Stimulated activated CD4-positive, alpha-beta T cell treated with anti-CD3 and anti-CD28 coated beads, Interleukin-15, amount 100 ng/mL, for 48 hours (primary cell): ENCODE measurements around the gene COL4A4.

Experiments
- DNase-seq, 2 donors: peaks; one replicate each; pipeline ENCODE4 v3.0.0-alpha.2; 2020; ENCODE audit warnings: low read depth in 2 of 2

COL4A4 gene

DNA sequence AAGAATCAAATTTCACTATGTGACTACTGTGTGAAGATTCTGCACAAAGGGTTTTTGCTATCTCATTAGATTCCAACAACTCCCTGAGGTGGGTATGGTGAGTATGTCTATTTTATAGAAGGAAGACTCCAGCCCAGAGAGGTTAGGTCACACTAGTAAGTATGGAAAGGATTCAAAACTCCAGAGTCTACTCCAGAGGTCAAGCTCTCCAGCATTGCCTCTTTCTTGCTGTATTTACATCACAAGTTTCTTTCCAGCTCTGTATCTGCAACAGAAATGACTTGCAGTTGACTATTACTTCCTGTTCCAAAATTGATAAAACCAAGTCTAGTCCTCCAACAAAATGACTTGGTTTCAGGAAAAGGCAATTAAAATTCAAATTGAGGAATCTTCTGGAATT is 2.1 kb downstream of the COL4A4 start:
- DNase-seq, result no peak

DNA sequence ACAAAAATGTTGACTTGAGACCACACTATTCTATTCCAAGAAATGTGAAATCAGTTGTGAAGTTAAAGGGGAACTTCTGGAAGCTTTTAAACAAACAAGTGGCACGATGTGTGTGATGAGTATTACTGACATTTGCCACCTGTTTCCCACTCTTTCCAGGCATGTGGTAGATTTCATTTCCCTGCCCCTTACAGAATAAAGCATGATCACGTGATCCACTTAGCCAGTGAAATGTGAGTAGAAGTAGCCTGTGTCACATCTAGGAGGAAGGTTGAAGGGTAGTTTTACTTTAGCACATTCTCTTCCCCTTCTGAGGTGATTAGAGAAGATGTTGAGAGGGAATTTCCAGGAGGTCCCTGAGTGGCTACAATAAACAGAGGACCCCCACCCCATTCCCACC is 3.8 kb downstream of the COL4A4 start:
- DNase-seq, result no peak

DNA sequence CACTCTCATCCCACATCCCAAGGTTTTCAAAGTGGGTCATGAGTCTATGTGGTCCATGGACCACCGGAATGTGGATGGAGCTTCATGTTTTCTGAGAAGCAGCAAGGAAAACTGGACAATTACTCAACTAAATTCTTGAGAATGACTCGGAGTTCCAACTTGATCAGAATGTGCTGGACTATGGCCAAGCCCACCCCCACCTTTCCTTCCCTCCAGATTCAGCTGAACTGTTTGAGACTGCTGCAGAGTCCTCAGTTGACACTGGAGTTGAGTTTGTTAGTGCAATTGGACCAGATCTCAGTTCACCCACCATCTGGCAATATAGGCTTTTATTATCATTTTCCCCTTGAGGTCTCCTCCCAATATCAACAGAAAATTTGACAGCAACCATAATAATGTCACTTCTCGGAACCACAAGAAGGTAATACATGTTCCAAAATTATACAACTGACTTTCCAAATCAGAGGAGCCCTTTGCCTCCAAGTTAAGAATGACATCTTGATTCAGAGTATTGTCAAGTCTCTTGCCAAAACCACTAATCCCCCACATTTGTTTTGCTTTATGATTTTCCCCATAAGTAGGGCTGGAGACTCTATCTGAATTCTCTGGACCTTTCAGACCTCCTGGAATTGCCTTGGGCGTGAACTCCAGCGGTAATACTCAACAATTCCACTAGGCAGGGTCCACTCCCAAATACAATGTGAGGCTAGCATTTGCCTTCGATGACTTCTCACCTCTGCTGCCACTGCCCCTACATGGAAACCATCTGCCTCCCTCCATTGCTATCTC is 8.8 kb downstream of the COL4A4 start:
- no peak for DNase-seq

DNA sequence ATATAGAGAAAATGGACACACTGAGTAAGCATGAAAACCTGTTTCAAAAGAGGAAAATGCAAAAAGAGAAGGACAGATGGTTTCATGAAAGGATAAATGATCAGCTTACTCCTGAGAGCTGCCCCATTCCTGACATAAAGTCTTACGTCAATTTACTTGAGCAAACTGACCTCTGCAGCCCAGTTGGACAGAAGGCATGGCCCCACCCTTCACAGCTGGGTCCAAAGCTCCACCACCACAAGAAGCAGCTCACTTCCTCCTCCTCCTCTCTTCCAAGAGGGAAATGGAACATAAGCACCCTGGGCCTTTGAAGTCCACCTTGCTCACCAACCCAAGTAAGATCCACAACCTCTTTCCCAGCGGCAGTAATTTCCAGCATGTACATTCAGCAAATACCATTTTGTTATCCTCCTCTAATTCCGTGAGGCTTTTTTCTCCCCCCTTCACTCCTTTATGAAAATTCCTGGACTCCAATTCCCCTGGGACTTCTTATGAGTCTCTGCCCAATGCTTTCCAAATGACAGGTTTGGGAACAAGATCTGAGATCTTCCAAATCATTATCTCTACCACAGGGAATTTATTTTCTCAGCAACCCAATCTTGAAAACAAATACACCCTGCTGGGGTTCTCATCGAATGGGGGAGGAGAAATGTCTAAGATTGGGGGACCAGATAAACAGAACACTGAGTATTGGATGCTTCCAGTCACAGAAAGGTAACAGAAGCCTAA is 10.1 kb downstream of the COL4A4 start:
- no peak for DNase-seq

DNA sequence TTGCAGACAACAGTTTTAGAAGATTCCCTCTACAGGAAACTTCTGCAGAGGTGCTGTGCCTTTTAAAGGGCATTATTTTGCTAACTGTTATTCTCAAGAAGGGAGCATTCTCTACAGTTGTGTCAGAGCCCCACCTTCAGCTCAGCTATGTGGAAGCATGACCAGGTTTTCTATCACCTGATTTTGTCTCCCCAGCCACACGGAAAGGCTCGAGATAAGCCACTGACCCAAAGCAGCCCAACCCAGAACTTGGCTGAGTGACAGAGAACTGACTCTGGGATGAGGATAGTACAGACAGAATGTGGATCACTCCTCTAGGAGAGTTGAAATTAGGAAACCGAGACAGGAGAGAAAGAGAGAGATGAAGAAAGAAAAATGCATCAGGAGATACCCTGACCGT is 10.7 kb downstream of the COL4A4 start:
- DNase-seq, result no peak

DNA sequence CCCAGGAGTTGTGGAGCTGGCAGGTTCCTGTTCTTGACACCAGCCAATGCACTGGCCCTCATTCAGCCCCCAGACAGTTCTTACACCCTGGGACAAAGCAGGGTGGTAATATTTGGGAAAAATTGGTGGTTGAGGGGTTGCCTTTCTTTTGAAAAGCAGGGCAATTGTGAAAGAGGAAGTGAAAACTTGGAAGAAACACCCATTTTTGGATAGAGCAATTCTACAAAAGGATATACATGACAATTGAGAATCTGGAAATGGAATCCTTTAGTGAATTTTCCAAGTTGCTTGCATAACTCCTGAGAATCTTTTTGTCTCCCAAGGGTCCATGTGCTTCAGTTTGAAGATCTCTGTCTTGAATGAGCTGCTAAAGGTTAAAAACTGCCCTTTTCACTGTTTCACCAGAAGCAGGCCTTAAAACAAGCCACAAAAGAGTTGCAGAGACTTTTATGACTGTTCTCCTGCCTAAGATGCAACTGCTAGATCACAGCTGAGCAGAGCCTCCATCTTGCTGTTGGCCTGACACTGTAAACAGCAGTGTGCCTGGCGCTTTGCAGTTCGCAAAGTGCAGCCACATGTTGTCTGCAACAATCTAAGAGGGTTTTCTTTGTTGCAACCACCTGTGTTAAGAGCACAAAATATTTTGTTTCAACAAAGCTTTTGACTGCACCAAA is 11.8 kb downstream of the COL4A4 start:
- no peak for DNase-seq

DNA sequence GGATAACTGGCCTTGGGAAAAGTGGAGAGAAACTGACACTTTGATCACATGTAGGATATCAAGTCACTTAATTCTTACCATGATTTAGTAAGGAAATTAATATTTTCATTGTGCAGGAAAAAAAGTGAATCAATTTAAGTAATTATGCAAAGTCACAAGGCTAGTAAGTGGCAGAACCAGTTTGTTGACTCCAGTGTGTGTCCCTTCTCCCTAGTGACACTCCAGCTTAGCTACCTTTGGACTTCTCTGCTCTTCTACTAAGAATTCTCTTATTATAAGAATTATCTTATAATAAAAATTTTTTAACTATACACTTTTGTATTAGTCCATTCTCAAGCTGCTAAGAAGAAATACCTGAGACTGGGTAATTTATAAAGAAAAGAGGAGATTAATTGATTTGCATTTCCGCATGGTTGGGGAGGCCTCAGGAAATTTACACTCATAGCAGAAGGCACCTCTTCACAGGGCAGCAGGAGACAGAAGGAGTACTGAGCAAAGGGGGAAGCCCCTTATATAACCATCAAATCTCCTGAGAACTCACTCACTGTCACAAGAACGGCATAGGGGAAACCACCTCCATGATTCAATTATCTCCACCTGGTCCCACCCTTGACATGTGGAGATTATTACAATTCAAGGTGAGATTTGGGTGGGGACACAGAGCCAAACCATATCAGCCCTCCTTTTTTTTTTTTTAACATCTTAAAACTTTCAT is 13.6 kb downstream of the COL4A4 start:
- no peak for DNase-seq

DNA sequence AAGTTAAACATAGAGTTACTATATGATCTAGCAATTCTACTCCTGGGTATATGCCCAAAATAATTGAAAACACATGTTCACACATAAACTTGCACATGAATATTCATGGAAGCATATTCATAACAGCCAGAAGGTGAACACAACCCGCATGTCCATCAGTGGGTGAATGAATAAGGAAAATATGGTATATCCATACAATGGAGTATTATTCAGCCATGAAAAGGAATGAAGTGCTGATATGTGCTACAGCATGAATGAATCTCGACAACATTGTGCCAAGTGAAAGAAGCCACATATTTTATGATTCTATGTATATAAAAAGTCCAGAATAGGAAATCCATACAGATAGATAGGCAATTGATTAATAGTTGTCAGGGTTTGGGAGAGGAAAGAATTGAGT is 15.9 kb downstream of the COL4A4 start:
- no peak for DNase-seq

DNA sequence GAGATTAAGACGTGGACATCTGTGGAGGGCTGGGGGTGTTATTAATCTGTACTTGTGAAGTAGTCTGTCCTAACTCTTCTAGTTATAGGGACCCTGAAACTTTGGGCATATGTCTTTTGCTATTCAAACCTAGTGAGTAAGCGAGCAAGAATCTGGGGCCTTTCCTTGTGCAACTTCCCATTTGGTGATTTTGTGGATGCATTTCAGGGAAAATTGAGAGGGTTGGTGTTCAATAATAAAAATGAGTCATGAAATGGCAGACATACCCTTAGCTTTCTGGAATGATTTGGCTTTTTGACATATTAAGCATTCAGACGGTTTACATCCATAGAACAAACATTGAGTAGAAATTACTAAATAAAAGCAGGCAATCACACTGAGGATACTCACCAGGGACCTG is 17.0 kb downstream of the COL4A4 start:
- no peak for DNase-seq

DNA sequence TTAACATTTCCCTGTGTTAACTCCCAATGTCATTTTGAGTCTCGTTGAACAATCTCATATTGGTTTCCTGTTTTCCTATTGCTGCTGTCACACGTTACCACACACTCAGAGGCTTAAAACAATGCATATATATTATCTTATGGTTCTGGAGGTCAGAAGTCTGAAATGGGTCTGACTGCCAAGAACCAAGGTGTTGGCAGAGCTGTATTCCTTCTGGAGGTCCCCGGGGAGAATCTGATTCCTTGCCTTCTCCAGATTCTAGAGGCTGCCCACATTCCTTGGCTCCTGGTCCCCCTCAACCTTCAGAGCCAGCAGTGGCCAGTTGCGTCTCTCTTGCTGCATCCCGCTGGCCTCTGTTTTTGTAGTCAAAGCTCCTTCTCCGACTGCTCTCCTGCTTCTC is 17.5 kb downstream of the COL4A4 start:
- DNase-seq, result no peak

DNA sequence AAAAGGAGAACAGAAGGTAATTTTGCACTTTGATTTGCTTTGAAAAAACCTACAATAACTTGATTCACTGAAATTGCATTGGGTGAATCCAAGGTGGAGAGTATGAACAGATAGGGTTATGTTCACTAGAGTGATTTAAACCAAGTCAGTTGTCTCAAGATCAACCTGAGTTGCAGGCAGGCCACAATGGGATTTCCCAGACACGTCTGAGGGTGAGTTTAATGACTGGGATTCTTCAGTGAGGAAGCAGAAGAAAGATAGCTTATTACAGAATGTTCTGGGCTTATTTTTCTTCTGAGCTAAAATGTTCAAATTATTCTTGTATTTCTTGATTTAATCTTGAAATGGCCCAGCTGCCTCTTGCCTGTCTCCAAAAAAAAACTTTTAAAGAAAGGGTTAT is 20.1 kb downstream of the COL4A4 start:
- DNase-seq, result no peak

DNA sequence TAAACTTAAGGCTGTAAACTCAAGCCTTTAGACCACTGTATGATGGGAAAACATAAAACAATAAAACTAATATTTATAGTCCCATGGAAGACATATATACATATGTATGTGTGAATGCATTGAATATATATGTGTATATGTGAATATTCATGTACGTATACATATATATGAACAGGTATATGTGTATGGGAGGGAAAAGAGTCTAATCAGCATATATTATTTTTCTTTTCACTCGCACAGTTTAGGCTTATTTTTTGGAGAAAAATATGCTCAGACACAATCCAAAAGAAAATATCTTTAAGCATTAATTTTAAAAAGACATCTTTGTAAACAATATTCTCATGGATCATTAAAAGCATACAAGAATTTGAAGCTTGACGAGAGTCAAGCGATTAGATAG is 22.7 kb downstream of the COL4A4 start:
- no peak for DNase-seq

DNA sequence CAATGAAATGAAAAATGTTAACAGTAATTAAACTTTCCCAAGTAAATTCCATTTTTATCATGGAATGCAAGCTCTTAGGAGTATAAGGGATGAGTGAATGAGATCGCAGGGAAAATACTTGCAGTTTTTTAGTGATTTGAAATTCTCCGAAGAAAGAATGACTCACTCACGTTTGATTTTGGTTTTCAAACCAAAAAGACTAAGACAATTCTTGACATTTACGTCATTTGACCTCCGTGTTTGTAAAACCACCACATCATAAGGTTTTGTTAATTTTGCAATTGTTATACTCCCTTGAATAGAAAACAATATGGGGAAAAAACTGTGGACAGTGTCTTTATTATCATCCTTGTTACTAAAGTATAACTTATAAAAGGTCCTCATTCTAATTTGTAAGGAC is 29.4 kb downstream of the COL4A4 start:
- DNase-seq, result no peak

DNA sequence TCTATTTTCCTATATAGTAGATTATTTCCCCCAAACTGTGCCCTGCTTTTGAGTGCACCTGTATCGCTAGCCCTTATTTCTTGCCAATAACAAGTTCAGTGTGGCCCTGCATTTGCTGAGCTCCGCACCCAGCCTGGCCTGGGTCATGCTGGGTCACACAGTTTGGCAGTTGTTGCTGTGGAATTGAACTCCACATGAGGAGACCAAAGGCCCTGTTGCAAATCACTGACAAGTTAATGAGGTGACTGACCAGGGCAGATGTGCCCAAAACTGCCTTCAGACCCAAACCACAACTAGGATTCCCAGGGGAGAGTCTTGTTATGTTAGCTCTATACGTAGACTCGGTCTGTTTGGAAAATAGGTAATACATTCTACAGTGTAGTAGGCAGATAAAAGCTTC is 31.0 kb downstream of the COL4A4 start:
- DNase-seq, result no peak

DNA sequence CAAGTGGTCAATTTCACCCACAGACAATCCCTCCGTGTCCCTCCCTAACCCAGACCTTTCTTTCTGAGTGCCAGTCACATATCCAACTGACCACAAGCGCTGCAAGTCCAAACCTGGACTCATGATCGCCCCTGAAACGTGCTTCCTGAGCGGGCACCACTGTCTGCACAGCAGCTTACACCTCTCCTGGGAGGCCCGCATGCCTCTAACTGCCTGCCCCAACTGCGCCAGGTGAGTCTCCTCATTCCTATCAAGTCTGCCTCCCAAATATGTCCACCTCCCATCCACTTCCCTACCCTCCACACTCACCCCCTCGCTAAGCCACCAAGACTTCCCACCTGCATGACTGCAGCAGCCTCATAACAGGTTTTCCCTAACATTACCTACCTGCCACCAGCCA is 33.4 kb downstream of the COL4A4 start:
- no peak for DNase-seq

DNA sequence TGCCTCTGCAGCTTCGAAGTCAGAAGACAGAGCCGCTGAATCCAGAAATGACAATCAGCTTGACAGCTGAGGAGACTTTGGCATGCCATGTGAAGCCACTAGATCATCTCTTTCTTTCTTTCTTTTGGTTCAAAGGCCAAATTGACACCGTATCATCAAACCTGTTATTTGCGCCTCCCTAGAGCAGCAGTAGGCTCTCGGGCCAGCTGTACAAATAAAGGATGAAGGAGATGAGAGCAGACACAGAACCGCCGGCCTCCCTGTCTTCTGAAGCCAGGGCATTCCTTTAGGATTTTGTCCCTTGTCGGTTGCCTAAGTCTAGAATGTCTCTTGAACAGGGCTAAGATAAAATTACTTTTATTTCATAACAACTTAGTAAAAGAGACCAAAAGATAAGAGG is 36.8 kb downstream of the COL4A4 start:
- no peak for DNase-seq

DNA sequence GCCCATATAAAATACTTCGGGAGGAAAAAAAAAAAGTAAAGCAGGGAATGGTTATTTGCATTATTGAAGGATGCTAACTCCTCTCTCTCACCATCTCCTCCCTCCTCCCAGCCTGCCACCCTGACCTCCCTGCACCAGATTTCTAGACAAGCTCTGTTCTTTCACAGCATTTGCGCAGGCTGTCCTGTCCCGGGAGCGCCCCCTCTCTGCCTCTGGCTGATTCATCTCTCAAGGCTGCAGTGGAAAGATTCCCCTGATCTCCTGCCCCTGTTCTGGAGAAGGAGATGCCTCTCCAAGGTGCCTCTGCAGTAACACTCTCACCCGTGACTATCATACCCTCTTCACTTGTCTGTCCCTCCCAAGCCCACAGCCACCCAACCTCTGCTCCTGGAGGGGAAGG is 38.5 kb downstream of the COL4A4 start:
- DNase-seq, result no peak

DNA sequence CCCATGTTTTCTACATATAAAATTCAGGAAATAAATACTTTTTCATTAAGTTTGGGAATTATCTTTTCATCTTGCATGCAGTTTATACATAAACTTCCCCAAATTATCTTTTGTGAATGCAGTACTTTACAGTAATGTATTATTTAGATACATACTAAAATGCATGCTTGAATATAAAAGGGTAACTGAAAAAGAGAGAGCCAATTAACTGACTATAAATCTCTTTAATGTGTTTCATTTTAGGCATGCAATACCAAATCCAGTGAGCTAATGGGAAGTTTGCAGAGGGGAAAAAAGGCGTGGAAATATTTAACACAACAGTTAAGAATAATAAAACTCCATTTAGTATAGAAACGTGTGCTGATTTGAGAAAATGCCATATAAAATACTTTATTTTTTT is 39.2 kb downstream of the COL4A4 start:
- DNase-seq, result no peak

DNA sequence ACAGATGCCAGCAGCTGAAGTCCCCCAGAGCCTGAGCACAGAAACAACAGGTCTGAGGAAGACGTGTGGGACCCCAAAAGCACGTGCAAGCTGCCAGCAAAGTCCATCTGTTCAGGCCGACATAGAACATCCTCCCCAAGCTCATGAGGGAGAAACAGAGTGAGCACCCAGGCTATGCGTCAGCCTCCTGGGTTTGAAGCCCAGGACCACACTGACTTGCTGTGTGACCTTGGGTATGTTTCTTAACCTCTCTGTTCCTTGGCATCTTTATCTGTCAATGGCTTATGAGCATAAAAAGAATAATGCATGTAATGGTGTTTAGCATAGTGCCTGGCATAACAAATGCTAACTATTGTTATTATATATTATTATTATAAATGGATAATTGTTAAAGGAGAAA is 40.3 kb downstream of the COL4A4 start:
- DNase-seq, result no peak

DNA sequence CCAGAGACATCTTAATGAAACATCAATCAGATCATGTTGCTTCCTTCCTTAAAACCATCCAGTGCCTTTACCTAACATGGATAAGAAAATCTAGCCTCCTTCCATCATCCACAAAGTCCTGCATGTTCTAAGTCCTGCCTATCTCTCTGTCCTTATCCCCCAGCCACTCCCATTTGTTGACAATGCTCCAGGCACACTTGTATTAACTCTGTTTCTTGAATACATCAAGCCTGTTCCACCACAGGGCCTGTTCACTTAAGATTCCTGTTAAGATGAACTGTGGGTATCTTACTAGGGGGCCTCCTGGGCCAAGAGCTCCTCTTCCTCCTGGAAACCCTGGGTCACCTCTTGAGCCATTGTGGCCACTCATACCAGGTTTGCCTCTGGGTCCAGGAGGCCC is 45.7 kb downstream of the COL4A4 start:
- DNase-seq, result no peak

DNA sequence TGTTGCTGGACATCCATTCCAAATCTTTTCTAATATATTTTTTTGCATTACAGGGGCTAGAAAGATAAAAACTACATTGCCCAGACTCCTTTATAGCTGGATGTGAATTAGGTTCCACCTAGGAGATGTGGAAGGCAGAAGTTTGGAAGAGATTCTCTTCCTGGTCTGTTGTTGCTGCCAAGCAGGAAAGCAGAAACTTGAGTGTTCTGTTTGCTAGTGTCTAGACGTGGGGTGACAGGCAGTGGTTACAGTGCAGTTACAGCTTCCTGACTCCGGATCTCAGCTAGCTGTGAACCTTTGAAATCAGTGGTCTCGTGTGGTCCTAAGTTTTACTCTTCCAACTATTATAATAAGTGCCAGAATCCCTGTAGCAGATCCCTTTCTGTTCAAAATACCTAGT is 46.2 kb downstream of the COL4A4 start:
- no peak for DNase-seq

DNA sequence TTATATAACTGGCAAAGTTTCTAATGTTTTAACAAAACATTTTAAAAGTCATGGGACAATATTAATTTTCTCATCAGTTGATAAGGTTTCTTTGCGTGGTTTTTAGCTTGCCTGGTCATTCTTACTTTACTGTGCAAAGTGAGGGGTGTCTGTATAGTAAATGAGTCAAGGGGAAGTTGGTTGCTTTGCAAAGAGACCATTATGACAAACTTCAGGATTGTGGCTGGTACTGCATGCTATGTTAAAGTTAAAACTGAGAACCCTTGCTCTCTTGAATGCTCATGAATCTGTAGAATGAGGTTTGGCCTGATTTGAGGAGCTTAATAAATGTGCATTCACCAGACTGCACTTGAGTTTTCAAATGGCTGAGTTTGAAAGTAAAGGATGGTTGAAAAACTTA is 47.0 kb downstream of the COL4A4 start:
- DNase-seq, result no peak
